OCI-M2 (cell line): Measurements from ENCODE around the gene LMOD1.
"Not testable (repeated sequence)": the region's sequence is repeated elsewhere in the genome, so short reads cannot be mapped to it uniquely, and the experiment has no call there.

ENCODE experiments used
- DNase-seq: peaks from one replicate; lab custom pipeline; 2025; ENCODE audit not compliant: unreplicated experiment; lab: John Stamatoyannopoulos, UW

The LMOD1 gene

GRCh38 chr1:201877877-201878401 is 68.4 kb downstream of the LMOD1 start:
- no peak for DNase-seq

- DNase-seq: no peak
Observed at GRCh38 chr1:201876148-201876818, 70.1 kb downstream of the LMOD1 start.

DNA sequence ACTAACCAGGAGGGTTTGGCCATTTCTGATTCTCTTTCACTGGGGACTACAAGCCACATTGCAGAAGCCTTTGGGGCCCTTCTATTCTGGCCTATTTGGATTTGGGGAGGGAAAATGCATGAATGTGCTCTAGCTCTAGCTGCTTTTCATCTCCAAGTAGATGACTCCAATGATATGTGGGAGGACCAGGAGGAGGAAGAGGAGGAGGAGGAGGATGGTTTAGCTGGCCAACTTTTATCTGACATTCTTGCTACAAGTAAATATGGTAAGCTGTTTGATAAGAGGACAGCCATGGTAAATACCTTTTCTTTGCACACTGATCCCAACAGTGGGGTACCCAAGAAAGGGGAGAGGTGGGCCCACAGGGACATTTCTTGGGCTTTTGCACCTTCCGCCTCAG is 71.7 kb downstream of the LMOD1 start:
- no peak for DNase-seq

DNA sequence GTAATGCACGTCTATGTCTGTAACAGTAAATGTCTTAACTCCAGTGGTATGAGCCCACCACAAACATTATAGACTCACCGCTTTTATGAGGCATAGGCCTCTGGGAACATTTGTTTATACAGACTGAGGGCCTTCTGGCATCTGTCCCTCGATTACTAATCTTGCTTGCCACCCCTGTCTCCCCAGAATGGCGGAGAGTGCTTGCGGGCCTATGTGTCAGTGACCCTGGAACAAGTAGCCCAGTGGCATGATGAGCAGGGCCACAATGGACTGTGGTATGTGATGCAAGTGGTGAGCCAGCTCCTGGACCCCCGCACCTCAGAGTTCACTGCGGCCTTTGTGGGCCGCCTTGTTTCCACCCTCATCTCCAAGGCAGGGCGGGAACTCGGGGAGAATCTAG is 76.0 kb downstream of the LMOD1 start:
- DNase-seq: no peak

DNA sequence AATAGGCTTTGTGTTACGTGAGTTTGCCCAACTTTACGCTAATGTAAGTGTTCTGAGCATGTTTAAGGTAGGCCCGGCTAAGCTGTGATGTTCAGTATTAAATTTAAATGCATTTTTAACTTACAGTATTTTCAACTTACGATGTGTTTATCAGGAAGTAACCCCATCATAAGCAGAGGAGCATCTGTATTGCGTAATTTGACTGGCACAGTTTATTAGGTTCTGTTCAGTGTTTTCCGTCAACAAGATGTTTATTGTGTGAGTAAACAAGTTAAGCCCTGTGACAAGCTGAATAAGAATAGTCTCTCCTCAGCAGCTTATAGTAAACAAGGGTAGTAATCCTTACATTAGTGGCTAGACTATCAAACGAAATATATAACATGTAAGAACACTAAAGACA is 84.9 kb downstream of the LMOD1 start:
- DNase-seq: no peak

DNA sequence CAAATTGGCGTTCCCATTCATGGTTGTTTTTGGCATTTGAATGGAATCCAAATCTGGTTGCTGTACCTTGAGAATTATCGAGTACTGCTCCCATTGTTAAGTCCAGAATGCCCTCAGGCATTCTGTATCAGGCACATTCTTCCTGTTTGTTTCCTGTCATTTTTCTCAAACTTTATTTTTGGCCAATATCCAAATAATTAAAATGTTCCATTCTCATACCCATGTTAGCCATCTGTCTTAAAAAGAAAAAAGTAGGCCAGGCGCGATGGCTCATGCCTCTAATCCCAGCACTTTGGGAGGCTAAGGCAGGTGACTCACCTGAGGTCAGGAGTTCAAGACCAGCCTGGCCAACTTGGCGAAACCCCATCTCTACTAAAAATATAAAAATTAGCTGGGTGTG is 86.9 kb downstream of the LMOD1 start:
- no peak for DNase-seq

DNA sequence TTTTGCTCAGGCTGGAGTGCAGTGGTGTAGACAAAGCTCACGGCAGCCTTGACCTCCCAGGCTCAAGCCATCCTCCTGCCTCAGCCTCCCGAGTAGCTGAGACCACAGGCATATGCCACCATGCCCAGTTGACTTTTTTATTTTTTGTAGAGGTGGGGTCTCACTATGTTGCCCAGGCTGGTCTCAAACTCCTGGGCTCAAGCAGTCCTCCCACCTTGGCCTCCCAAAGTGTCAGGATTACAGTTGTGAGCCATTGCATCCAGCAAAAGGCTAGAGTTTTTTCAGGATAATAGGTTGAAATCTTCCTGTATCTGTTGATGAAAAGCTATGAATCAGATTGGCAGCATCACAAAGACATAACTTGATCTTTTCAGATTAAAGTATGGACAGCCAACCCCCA is 89.6 kb downstream of the LMOD1 start:
- DNase-seq: not testable (repeated sequence)

DNA sequence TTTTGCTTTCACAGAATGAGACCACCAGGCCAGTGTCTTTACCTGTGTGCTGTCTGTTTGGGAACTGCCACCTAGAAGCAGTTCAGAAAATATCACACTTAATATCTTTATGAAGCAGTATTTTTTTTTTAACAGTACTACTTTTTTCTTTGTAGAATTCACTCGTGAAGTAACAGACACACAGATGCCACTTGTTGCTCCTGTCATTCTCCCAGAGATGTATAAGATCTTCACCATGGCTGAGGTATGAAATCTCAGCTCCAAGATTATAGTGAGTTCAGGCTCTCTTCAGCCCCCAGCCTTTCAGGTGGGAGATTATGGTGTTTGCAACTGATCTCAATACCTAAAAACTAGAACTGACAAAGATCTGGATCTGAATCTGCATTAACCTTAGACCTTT is 94.4 kb downstream of the LMOD1 start:
- no peak for DNase-seq

GRCh38 chr1:201850053-201850397 is 96.3 kb downstream of the LMOD1 start:
- no peak for DNase-seq

DNA sequence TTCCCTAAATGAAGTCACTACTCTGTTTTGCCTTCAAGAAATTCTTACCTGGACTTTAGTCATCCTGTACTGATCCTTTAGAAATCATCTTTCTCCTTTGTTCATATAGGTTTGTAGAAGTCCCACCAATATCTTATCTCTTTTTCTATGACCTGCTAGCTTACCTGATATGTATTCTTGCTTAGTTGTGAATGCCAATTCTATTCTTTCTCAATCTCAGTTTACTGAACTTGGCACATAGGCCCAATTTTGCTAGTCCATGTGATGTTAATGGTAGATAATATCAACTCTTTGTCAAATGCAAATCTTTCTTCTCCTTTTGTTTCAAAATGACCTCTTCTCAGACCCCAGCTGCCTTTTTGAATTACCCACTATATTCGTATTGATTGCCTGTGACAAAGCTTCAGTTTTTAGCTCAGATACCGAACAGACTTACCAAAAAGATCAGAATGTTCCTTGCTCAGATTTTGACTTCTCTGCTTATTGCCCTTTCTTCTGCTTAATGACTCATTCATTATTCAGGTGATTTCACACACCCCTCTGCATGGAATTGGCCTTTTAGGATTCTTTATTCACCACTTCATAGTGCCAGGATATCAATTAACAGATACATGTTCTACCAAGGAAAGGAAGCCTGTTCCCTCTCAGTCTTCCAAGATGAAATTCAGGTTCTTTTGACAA is 96.8 kb downstream of the LMOD1 start:
- DNase-seq: no peak

GRCh38 chr1:201848230-201848629 is 98.1 kb downstream of the LMOD1 start:
- no peak for DNase-seq

- no peak for DNase-seq
Observed at GRCh38 chr1:201847150-201847549, 99.2 kb downstream of the LMOD1 start.
